Measurements from ENCODE around the gene PPP1R13B.

- TF ChIP-seq ZNF274 (IDR thresholded peaks at IDR 0.05; ENCODE audit: low read length) (no peak), ZNF274 (tag by site-specific recombination; IDR thresholded peaks at IDR 0.05; ENCODE audit: borderline replicate concordance) (no peak), KLF7 (tag by site-specific recombination; IDR thresholded peaks at IDR 0.05; ENCODE audit: borderline replicate concordance) (no peak), ZNF48 (tag by site-specific recombination; IDR thresholded peaks at IDR 0.05) (no peak), CTCF (tag by site-specific recombination; IDR thresholded peaks at IDR 0.05) (no peak), ZNF335 (tag by site-specific recombination; conservative IDR thresholded peaks at IDR 0.05) (no peak), TCF7L2 (IDR thresholded peaks at IDR 0.05; ENCODE audit: borderline replicate concordance, low read depth, low read length) (no peak), PRDM4 (tag by site-specific recombination; IDR thresholded peaks at IDR 0.05) (no peak), KLF16 (tag by site-specific recombination; IDR thresholded peaks at IDR 0.05) (no peak), REST (tag by site-specific recombination; IDR thresholded peaks at IDR 0.05) (no peak), ZNF843 (tag by site-specific recombination; IDR thresholded peaks at IDR 0.05) (no peak), ZSCAN23 (tag by site-specific recombination; IDR thresholded peaks at IDR 0.05) (no peak), ZNF133 (tag by site-specific recombination; IDR thresholded peaks at IDR 0.05) (no peak)
Observed at GRCh38 chr14:103878180-103878579, 30.8 kb upstream of the PPP1R13B start.

Data from HEK293 (cell line).